Activated CD4-positive, CD25-positive, alpha-beta regulatory T cell treated with anti-CD3 and anti-CD28 coated beads, Interleukin-2, amount 50 U/mL, for 72 hours (primary cell): ENCODE measurements around the gene GABRR2.
A peak's percentile ranks its signal among the peaks of the same experiment; 100 is the strongest.

Experiments used
- DNase-seq: peaks from one replicate; pipeline ENCODE4 v3.0.0; 2021

The GABRR2 gene

DNA sequence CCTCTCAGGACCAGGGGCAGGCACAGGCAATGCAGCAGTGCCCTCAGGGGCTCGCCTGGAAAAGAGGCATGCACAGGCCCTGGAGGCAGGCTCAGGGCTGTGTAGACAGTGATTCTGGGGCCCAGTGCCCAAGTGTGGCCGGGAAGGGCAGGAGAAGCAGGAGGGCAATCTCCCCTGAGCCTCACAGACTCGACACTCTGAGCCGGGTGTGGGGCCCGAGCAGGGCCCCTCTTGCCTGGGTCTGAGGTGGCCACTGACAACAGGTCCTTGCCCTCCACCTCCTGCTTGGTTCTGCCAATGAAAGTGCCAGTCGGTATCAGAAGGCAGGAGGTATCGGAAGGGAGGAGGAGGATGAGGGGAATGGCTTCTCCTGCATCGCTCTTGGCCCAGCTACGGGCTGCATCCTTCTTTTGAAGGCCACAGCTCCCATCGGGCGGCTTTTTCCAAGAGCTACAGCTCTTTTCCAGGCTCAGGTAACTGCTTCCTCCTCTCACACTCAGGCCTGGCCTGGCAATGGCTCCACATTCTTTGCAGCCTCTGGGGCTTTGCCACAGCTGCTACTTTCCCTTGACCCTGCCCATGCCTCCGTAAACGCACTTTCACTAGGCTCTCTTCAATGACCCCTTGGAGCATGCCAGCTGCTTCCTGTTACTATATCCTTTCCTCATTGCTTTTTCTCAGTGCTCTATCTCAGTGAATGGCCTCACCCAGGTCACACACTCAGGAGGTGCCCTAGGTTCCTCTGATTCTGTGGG lies 24.5 kb downstream of the GABRR2 start:
- DNase-seq = no peak

DNA sequence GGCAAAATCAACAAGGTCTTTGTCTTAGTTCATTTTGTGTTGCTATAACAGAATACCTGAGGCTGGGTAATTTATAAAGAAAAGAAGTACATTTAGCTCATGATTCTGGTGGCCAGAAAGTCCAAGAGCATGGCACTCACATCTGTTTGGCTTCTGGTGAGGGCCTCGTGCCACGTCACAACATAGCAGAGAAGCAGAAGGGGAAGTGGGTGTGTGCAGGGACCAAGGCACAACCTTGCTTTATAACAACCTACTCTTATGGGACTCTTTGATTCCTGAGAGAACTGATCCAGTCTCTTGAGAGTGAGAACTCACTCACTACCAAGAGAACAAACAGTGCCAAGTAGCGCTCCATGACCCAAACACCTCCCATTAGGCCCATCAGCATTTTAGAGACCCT lies 25.4 kb downstream of the GABRR2 start:
- no peak for DNase-seq

DNA sequence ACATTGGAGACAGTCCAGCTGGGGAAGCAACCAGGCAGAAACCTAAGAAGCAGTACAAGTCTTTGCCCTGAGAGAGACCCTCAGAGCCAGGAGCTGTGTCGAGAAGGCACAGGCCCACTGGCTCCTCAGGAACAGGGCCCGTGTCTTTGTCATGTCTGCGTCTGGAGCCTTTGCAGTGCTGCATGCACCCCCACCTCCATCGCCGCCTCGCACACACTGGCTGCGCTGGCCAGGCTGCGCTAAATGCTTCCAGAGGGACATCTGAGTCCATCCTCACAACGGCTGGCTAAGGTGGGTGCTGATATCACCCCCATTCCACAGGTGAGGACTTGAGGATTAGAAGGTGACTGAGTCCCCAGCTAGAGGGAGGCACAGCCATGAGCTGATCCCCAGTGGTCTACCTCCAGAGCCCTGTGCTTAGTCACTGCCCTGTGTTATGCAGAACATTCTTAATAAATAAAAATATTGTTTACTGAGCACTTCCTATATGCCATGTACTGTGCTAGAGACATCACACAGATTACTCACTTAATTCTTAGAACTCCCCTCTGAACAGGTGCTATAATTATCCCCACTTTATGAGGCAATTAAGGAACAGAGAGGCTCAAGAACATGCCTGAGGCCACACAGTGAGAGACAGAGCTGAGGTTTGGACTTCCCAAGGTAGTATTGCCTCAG lies 27.6 kb downstream of the GABRR2 start:
- DNase-seq = no peak

DNA sequence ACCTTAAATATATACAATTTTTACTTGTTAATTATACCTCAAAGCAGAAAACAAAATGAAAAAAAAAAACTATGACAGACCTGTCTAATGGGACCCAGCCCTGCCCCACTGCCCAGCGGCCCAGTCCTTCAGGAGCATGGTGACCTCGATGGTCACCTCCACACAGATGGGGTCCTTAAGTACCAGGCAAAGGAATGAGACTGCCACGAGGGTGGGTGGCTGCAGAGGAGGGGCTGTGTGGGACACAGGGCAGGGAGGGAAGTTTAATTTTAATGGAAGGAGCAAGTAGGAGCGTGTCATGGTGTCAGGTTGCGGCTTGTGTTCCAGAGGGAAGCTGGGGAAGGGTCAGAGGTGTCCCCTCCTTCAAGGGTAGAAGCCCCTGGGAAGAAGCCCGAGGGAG lies 28.6 kb downstream of the GABRR2 start:
- DNase-seq = no peak

DNA sequence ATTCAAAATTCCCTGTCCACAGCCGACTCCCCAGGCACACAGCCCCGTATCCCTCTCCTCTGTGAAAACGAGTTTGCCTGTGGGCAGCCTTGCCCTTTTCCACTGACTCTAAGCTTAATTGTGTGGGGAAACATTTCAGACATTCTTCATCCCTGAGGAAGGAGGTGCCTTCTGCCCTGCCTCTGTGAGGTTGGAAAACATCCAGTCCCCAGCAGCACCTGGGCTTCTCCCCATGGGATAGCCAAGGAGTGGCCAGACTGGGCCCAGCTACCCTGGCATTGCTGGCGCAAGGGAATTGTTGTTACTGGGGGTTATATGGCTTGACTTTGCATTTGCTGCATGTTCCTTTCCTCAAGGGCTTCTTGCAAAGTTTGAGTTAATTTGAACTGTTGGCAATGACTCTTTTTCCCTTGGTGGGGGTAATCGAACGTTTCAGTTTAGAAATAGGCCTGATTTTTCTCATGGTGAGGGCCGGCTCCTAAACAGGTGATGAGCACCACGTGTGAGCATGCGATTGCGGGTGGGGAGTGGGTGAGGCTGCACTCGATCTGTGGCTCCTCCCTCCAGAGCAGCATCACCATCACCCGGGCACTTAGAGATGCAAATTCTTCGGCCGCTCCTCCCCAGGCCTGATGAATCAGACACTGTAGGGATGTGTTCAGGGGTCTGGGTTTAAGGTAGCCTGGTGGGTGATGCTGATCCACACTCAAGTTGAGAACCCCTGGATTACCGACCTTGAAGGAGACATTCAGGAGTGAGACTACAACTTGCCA lies 29.9 kb downstream of the GABRR2 start:
- DNase-seq = no peak

DNA sequence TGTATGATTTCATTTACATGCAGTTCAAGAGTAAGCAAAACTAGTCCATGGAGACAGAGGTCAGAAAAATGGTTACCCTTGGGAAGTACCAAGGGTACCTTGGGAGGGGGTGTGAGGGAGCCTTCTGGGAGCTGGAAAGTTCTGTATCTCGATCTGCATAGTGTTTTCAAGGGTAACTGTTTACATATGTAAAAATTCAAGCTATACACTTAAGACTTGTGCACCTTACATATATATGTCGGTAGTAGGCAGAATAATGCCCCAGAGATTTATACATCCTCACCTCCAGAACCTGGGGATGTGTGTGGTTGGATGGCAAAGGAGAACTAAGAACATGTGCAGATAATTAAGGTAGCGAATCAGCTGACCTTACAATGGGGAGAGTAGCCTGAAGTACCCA lies 31.0 kb downstream of the GABRR2 start:
- no peak for DNase-seq

DNA sequence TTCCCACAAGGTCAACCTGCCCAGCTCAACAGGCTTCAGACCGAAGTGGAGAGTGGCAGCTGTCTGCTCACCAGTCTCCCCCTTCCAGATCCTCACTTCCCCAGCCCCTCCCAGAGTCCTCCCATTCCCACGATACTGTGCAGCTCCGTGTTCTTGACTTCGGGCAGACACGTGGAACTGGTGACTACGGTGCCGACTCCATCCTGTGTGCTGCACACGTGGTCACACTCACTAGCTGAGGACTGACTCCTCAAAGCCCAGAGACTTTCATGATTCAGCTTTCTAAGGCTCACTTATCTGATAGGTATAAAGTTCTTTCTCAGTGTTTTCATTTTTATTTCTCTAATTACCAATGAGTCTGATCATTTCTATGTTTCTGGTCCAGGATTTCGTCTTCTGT lies 32.4 kb downstream of the GABRR2 start:
- no peak for DNase-seq

DNA sequence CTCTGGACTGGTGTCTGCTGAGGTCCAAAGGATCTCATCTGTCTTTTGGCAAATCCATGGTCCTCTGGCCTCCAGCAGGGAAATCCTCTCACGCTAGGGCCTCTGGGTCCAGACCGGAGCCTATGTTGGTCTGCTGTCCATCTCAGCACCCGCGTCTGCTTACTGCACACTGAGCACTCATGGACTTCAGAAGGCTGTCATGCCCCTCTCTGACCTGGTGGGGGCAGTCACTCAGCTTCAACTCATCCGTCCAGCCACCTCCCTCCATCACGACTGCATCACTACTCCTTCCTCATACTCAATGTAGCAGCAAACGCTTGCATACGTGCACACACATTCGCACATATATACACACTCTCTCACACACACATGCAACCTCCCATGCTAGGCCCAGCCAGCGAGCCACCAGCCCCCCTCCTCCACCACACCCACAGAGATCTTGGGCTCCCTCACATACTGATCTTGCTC lies 33.3 kb downstream of the GABRR2 start:
- DNase-seq = peak; percentile 36

DNA sequence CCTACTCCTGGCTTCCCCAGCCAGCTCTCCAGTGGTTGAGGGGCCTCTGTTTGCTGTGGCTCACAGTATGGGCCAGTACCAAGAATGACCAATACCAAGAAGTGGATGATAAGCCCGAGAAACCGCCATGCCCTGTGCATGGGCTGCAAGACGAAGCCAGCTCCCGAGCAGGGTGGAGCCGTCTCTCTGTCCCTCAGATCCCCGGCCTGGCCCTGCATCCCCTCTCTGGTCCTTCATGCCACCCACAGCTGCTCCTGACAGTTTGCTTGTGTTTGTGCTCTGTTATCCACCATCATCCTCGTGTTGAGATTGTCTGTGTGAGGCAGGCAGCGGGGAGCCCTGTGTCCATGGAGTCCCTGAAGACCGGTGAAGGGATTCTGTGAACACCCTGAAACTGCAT lies 36.1 kb downstream of the GABRR2 start:
- no peak for DNase-seq

DNA sequence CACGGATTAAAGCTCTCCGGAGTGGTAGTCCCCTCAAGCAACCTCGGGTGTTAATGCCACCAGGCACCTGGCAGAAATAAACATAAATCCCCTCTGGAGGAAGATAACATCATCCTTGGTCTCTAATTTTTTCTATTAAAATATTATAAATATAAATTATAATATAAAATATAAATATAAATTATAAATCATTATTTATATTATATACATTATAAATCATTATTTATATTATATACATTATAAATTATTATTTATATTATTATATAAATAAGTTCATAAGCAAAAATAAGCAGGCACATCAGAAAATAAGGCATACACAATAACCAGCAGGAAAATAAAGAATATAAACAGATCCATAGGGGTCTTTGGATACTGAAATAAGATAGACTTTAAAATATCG lies 39.2 kb downstream of the GABRR2 start:
- DNase-seq = no peak

DNA sequence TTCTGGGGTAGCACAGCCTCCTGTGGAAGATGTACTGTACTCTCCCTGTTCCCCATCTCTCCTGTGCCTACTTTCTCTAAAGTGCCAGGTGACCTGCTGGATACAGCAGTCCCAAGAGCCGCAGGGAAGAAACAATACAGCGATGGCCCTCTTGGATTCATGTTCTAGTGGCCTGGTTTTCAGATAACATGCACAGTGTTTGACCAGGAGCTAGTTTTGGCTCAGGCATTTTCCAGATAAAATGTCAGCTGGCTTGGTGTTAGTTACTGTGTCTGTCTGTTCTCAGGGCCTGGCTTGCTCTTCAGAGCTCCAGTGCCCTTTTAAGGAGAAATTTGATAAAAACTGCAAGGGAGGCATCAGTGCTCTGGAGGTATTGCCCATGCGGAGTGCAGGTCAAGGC lies 41.3 kb downstream of the GABRR2 start:
- DNase-seq = no peak

DNA sequence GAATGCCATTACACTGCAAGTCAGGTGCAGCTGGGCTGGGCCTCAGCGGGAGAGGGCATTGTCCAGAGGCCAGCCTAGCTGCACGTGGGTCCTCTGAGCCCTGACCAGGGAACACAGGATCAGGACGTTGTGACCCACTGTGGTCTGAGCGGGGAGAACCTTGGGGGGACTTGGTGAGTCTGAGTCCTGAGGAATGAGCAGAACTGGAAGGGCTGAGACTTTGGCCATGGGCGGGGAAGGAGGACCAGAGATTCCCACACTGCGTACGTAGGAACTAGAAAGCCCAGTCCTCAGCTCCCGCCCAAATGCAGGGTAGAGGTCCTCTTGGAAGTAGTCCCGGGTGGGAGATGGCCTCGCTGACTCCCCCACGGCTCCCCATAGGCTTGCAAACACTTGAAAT lies 42.5 kb downstream of the GABRR2 start:
- DNase-seq = no peak

DNA sequence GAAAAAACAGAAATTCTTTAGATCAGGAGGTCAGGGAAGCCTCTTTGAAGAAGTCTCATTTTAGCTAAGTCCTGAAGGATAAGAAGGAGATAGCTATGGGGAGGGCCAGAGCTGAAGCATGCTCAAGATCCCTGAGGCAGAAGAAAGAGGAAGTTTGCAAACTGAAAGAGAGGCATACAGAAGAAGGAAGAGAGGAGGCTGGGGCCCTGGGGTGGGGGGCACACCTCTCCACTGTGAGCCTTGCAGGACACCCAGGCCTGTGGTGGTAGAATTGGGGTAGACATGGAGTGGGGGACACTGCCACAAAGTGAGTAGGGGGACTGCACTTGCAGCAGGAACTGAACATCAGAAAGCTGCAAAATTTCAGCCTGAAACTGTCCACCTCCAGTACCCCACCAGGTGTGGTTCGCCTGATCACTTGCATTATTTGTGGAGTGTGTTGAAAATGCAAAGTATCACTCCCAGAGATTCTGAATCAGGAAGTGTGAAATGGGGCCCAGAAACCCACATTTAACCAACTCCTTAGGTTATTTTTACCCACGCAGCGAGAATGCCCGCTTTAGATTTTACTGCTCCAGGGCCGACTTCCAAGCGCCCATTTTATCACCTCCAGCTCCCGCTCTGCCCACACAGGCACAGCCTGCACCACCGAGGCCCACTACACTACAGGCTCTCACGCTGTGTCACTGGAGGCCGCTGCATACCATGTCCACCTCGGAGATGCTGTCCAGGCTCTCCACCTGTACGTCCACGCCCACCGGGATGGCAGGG lies 44.0 kb downstream of the GABRR2 start:
- DNase-seq = no peak

DNA sequence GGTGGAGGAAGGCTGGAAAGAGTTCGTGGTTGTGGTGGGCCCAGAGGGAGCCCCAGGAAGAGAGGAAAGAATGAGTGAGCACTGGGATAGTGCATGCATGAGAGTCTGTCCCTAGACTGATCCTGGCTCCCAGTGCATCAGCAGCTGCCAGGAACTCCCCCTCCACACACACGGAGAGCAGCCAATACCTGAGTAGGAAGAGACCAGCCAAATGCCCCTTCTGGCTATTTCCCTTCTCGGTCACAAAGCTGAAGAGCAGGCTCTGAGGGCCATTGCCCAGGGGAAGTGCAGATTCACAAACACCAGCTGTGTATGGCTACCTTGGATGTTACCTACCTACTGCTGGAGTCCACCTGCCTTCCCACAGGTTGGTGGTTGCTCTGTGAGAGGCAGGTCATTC lies 45.1 kb downstream of the GABRR2 start:
- DNase-seq = no peak

DNA sequence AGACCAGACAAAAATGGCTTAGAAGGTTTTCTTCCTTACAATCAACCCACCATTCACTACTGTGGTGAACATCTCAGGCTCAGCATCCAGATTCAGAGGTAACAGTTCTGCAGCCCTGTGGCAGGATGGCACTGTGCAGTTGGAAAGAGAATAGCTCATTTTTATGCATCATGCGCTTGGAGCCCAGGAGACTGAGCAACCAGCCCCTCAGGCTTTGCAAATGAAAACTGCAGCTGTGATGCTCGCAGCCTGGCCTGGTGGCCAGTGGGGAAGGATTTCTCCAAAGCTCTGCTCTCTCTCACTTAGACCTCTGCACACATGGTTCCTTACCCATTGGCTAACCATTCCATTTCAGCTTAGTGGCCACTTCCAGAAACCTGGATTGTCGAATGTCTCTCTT lies 45.8 kb downstream of the GABRR2 start:
- no peak for DNase-seq

DNA sequence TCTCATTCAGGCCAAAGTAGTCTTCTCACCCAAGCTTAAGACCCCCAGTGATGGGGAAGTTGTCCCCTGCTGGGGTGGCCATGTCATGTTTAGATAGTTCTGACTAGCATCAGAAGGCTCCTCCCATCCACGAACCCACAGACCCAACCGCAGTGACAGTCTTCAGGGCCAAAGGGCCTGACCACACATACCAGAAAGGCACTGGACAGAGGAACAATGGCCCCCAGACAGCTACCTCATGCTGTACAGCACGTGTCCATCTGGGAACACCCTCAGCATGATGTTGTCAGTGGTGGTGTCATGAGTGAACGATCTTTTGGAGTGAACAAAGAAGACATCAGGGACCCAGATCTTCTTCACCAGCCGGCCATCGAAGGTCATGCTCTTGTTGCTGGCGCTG lies 46.3 kb downstream of the GABRR2 start:
- no peak for DNase-seq

DNA sequence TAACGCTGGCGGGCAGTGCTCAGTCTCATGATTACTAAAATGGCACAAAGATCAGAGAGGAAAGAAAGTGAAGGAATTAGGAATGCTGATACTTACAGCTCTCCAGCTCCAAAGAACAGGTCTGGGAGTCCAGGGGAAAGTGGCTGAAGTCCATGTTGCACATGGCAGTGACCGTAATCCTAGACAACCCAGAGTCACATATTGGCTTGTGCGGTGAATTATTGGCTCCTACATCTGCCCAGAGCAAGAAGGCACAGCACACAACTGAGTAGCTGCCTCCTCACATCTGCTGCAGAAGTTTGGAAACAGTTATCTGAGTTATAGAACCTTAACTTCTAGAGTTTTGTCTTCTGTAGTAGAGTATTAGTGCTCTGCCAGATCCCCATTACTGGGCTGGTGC lies 47.2 kb downstream of the GABRR2 start:
- DNase-seq = no peak

DNA sequence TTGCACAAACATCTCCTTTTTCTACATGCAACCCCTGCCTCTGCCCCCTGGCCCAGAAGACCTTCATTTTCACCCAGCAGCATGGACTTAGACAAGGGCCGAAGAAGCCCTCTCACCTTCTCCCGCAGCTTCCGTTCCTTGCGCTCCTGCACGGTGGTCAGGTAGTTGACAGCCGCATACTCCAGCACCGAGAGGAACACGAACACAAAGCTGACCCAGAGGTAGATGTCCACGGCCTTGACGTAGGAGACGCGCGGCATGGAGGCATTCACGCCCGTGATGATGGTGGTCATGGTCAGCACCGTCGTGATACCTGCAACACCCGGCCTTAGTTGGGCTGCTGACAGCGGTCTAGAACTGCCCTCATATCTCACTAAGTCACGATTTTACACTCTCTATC lies 50.8 kb downstream of the GABRR2 start:
- DNase-seq = no peak

DNA sequence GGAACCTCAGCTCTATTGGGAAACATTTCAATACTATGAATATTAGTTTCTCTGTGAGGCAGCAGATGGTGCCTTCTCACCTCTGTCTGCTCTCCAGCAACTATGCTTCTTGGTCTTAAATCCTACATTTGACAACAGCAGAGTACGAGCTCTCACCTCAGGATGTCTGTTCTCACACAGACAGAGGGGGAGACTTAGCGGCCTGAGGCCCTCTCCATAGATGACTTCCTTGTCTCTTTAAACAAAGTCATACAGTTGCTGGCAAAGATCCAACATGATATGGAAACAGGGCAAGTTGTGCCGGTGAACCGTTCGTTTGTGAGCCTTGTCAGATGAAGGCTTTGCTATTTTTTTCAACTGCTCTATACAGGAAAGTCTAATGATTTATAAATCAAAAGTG lies 54.3 kb downstream of the GABRR2 start:
- DNase-seq = no peak

DNA sequence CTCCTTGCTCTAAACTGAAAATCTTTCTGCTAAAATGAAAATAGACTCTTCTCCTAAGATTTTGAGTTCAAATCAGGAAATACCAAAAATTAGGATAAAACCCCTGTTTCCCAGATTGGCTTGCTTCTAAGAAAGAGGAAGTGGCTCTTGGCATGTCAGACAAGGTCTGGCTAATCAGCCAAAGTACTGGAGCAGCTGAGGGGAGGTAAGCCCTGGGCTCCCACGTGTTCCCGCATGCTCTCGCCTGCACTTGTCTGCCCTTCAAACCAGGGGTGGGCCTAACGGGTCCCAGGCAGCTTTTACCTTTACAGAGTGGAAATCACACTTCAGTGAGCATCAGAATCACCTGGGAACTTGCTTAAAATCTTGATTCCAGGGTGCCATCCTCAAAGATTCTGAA lies 54.8 kb downstream of the GABRR2 start:
- DNase-seq = no peak

DNA sequence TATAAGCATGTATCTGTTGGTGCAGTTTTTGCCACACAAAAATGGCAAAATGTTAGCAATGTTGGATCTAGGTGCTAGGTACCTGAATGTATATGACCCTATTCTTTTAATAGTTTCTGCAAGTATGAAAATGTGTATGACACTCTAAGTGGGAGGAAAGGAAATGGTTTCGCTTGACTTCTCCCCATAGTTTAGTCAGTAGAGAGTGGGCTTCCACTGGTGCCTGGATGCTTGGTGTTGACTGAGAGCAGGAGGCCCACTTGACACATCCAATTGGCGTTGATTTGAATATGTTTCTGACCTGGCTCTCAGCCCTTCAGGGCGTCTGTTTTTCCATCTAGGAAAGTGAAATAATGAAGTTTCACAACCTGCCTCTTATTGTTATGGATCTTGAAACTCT lies 56.2 kb downstream of the GABRR2 start:
- no peak for DNase-seq

DNA sequence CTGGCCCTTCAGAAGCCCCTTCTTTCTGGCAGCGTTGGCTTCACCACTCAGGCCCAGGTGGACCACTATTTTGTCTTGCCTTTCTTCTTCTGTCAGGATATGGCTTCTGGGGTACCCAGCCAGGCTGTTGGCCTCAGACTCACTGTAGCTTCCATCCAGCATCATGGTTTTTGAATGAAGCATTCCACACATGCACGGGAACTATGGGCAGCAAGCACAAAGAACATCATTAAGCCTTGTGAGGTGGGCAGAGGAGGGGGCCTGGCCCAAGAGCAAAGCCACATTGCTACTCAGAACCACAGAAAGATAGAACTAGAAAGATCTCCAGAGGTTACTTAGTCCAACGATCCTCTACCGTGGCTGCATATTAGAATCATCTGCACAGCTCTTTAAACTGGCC lies 57.3 kb downstream of the GABRR2 start:
- DNase-seq = no peak

DNA sequence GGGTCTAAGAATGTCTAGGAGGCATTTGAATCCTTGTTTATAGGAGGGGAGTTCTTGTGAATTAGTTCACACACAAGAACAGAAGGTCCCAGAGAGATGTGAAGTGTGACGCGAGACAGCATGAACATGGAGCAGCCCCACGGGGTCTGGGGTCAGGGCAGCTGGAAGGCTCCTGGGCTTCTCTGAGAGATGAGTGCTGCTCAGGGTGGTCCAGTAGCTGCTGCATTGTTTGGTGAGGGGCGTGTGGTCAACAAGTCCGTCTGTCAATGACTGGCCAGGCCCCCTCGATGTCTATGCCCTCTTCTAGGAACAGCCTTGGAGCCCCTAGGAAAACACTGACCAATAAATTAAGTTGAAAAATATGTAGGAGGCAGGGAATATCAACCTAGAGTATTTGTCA lies 57.8 kb downstream of the GABRR2 start:
- DNase-seq = no peak
